GM12873 (cell line): ENCODE data around the gene SVOPL.

Experiments
- CTCF ChIP-seq: IDR thresholded peaks from 2 replicates; pipeline ENCODE4 v1.5.1; 2012; ENCODE audit warnings: low read depth, mild to moderate bottlenecking, moderate library complexity, low read length, control low read depth; ENCODE audit not compliant: insufficient read depth; ENCODE audit errors: missing control alignments

Gene SVOPL

DNA sequence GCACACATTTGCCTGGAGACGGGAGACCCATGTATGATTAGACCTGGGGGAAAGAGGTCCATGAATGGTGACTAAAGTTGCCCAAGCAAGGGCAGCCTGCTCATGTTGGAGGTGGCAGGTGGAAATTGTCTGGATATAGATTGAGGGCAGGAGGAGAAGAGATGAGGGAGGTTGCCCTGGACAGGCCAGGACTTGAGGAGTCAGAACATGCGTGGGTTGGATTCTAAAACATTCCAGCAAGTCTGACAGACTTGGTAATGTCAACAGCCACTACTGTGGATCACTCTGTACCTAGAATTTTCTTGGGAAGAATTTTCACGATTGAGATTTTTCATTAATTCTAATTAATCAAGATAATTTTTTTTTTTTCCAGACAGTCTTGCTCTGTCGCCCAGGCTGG lies 19.1 kb upstream of the SVOPL start:
- no peak for TF ChIP-seq CTCF

DNA sequence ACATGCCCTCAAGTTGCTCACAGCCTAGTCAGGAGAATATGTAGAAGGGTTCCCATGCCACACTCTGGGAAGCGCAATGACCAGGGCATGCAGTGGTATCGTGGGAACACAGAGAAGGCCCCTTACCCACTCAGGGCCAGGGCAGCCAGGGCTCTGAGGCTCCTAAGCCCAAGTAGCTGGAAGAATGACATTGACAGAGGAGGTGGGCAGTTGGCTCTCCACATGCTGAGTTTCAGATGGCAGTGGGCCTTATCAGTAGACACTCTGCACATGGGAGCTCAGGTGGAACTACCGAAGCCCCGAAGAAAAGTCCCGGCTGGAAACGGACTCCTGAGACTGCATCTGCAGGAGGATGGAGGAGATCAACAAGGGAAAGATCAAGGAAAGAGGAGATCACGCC lies 15.7 kb upstream of the SVOPL start:
- no peak for TF ChIP-seq CTCF

DNA sequence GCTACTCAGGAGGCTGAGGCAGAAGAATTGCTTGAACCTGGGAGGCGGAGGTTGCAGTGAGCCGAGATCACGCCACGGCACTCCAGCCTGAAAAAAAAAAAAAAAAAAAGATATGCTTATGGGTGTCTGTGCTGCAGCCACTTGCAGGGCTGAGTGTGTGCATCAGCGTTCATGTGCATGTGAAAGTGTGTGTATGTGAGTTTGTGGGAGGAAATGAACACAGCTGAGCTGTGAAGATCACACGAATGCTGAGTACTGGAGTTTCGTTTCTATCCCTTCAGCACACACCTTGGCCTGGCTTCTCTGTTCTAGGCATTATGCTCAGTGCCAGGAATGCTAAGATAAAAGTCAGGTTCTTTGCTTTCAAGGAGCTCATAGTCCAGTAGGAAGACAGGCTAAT lies 12.0 kb upstream of the SVOPL start:
- TF ChIP-seq CTCF: no peak

GRCh38 chr7:138712652-138713051 lies 11.5 kb upstream of the SVOPL start:
- no peak for TF ChIP-seq CTCF

DNA sequence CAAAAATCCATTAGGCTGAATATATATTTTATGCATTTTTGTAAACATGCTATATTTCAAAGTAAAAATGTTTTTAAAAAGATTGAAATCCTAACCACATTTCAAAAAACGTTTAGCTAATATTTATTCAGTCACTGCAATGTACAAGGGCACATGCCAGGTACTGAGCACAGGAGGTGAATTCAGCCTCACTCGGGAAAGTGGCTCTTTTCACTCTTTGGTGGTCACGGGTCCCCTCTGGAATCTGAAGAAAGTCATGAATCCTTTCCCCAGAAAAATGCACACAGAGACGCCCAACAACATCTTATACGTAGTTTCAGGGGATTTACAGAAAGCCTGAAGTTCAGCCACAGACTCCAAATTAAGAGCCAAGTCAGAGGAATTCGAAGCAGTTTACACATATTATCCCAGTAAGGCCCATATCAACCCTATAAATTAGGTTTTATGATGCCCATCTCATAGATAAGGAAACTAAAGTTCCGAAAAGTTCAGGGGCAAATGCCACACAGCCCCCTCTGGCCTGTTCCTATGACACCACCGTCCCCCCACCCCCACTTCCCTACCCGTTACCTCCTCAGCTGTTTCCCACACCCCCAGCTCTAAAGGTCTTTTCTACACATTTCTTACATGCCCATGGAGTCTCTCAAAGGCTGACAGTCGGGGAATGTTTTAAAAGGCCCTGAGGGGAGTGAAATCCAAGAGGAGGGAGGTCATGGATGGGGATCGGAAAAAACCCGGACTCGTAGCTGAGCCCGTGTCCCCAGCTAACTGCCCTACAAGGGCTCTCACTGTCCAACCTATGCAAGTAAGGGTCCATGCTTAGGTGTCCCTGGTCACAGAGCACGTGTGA lies 9.6 kb upstream of the SVOPL start:
- TF ChIP-seq CTCF: no peak

DNA sequence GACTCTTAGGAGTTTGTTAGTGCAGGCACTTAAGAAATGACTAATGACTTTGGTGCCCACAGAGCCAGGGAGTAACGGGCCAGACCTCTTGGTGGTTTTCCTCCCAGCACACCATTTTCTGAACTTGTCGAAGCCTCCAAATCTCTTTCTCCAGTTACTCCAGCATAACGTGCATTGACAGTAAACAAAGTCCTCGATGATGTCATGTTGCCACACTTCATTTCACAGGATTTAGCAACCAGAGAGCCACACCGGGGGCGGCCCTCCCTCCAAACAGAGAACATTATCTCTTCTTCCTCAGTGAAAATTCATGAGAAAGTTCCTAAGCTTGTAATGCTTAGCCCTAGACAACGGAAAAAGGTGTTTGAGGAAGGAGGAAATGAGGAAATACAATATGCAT lies 4.0 kb upstream of the SVOPL start:
- no peak for TF ChIP-seq CTCF

GRCh38 chr7:138701537-138701923 lies 368 bp upstream of the SVOPL start:
- TF ChIP-seq CTCF: no peak
